Measurements from ENCODE around the gene SNX6.
"Not testable (repeated sequence)": the region's sequence is repeated elsewhere in the genome, so short reads cannot be mapped to it uniquely, and the experiment has no call there.

DNA sequence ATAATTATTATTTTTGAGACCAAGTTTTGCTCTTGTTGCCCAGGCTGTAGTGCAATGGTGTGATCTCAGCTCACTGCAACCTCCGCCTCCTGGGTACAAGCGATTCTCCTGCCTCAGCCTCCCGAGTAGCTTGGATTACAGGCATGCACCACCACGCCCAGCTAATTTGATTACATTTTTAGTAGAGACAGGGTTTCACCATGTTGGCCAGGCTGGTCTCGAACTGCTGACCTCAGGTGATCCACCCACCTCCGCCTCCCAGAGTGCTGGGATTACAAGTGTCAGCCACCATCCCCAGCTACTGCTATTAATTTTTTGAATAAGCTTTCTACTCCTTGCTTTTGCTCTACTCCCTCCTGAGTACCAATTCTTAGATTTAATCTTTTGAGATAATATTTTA, 108.9 kb downstream of the SNX6 start:
- TF ChIP-seq TAF1 (IDR thresholded peaks at IDR 0.05; ENCODE audit: borderline replicate concordance, low read depth, low read length); RELA (IDR thresholded peaks at IDR 0.05; ENCODE audit: borderline replicate concordance, partially characterized antibody); POLR2A (IDR thresholded peaks at IDR 0.05; ENCODE audit: low read depth, low read length); JUND (IDR thresholded peaks at IDR 0.05; ENCODE audit: low read depth, low read length); TBL1XR1 (IDR thresholded peaks at IDR 0.05; ENCODE audit: low read depth, low read length): not testable (repeated sequence)
